ENCODE measurements around the gene CGNL1.

The CGNL1 gene

GRCh38 chr15:57516327-57517029, 140.2 kb downstream of the CGNL1 start:
- Histone ChIP-seq H3K4me3 (ENCODE audit: low read depth, low read length) (no peak overlapping the region), H3K27ac (ENCODE audit: extremely low read depth, low read depth, low read length) (no peak overlapping the region), H3K9me3 (ENCODE audit: control insufficient read depth, insufficient read depth, low read depth, low read length) (no peaks in the 10 kb centered on the region), H3K4me1 (ENCODE audit: control insufficient read depth, insufficient read depth, low read length) (no peaks in the 10 kb centered on the region), H3K36me3 (ENCODE audit: control insufficient read depth in 2 of 2, insufficient read depth in 1 of 2, low read length in 2 of 2) (no peaks in the 10 kb centered on the region)
- ChIA-PET POLR2A (no interaction called here), CTCF (interaction anchor here (0.8 to 0.9 kb wide), 2 partner anchors 174 to 344 kb away, joined by 3 read pairs; no protein-coding TSS in a partner anchor)
- TF ChIP-seq PRDM1 (tag by site-specific recombination; IDR thresholded peaks at IDR 0.05): no peak
- TF ChIP-seq ZNF140 (tag by site-specific recombination; IDR thresholded peaks at IDR 0.05): no peak
- TF ChIP-seq ZIC2 (tag by site-specific recombination; IDR thresholded peaks at IDR 0.05): no peak
- no peak for TF ChIP-seq ZNF302 (tag by site-specific recombination; IDR thresholded peaks at IDR 0.05; ENCODE audit: low read depth)
- TF ChIP-seq, protein P1, sequence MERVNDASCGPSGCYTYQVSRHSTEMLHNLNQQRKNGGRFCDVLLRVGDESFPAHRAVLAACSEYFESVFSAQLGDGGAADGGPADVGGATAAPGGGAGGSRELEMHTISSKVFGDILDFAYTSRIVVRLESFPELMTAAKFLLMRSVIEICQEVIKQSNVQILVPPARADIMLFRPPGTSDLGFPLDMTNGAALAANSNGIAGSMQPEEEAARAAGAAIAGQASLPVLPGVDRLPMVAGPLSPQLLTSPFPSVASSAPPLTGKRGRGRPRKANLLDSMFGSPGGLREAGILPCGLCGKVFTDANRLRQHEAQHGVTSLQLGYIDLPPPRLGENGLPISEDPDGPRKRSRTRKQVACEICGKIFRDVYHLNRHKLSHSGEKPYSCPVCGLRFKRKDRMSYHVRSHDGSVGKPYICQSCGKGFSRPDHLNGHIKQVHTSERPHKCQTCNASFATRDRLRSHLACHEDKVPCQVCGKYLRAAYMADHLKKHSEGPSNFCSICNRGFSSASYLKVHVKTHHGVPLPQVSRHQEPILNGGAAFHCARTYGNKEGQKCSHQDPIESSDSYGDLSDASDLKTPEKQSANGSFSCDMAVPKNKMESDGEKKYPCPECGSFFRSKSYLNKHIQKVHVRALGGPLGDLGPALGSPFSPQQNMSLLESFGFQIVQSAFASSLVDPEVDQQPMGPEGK (tag by site-specific recombination; IDR thresholded peaks at IDR 0.05): no peak
- no peak for TF ChIP-seq ZNF391 (tag by site-specific recombination; IDR thresholded peaks at IDR 0.05; ENCODE audit: borderline replicate concordance, low read depth)
- TF ChIP-seq ZNF366 (tag by site-specific recombination; conservative IDR thresholded peaks at IDR 0.05): no peak

DNA sequence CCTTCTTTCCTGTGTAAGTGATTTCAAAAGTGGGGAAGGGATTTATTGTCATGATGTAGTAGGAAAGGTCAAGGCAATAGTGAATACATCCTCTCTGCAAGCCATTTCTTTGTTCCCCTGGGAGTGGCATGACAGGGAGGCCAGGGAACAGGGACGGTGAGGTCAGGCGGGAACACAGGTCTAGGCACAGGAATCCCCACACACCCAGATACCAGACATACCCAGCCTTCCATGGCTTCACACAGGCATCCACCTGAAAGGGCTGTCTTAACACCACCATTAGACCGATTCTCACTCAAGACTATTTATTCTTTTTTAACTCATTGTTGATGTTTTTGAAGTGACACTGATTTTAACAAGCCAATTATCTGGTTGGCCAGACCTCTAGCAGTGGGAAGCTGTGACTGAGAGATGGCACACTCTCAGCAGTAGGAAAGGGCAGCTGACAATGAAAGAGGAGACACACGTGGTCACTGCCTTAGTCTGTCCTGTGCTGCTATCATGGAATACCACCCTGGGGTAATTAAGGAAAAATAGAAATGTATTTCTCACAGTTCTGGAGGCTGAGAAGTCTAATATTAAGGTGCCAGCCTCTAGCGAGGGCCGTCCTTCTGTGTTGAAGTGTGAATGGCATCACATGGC, 140.8 kb downstream of the CGNL1 start:
- no peak overlapping the region for H3K27ac ChIP-seq (ENCODE audit: extremely low read depth, low read depth, low read length)
- TF ChIP-seq, protein P2, sequence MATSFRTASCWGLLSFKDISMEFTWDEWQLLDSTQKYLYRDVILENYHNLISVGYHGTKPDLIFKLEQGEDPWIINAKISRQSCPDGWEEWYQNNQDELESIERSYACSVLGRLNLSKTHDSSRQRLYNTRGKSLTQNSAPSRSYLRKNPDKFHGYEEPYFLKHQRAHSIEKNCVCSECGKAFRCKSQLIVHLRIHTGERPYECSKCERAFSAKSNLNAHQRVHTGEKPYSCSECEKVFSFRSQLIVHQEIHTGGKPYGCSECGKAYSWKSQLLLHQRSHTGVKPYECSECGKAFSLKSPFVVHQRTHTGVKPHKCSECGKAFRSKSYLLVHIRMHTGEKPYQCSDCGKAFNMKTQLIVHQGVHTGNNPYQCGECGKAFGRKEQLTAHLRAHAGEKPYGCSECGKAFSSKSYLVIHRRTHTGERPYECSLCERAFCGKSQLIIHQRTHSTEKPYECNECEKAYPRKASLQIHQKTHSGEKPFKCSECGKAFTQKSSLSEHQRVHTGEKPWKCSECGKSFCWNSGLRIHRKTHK (tag by site-specific recombination; IDR thresholded peaks at IDR 0.05): no peak
- TF ChIP-seq EGR2 (tag by site-specific recombination; IDR thresholded peaks at IDR 0.05; ENCODE audit: low read depth): no peak
- TF ChIP-seq, protein P3, sequence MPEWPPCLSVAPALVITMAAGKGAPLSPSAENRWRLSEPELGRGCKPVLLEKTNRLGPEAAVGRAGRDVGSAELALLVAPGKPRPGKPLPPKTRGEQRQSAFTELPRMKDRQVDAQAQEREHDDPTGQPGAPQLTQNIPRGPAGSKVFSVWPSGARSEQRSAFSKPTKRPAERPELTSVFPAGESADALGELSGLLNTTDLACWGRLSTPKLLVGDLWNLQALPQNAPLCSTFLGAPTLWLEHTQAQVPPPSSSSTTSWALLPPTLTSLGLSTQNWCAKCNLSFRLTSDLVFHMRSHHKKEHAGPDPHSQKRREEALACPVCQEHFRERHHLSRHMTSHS (tag by site-specific recombination; IDR thresholded peaks at IDR 0.05): no peak
- no peak for TF ChIP-seq ZNF449 (tag by site-specific recombination; IDR thresholded peaks at IDR 0.05)
- TF ChIP-seq SCRT1 (tag by site-specific recombination; IDR thresholded peaks at IDR 0.05; ENCODE audit: borderline replicate concordance): no peak
- TF ChIP-seq ZNF670 (tag by site-specific recombination; IDR thresholded peaks at IDR 0.05; ENCODE audit: low read depth): no peak
- no peak for TF ChIP-seq FEZF1 (tag by site-specific recombination; IDR thresholded peaks at IDR 0.05)
- no peak for TF ChIP-seq ZNF626 (tag by site-specific recombination; IDR thresholded peaks at IDR 0.05)
- no peak for TF ChIP-seq ZNF48 (tag by site-specific recombination; IDR thresholded peaks at IDR 0.05)
- TF ChIP-seq TRIM28 (IDR thresholded peaks at IDR 0.05; ENCODE audit: borderline replicate concordance, low read length): no peak
- H3K36me3 ChIP-seq (ENCODE audit: control insufficient read depth in 2 of 2, insufficient read depth in 1 of 2, low read length in 2 of 2): no peaks in the 10 kb centered on the region
- POLR2A ChIA-PET: no interaction called here
- no peaks in the 10 kb centered on the region for H3K9me3 ChIP-seq (ENCODE audit: control insufficient read depth, insufficient read depth, low read depth, low read length)
- CTCF ChIA-PET: interaction anchor here (0.8 to 2.0 kb wide), 3 partner anchors 10 to 344 kb away, joined by 3 to 5 read pairs (median 3); no protein-coding TSS in a partner anchor
- no peak overlapping the region for H3K4me3 ChIP-seq (ENCODE audit: low read depth, low read length)
- no peaks in the 10 kb centered on the region for H3K4me1 ChIP-seq (ENCODE audit: control insufficient read depth, insufficient read depth, low read length)
